HL-60 (cell line): ENCODE data around the gene FBXO45.

Source experiments
- CTCF ChIP-seq: IDR thresholded peaks from one replicate; pipeline ENCODE4 v1.5.1; 2011; ENCODE audit warnings: low read length, control low read depth, inconsistent platforms; ENCODE audit not compliant: insufficient read depth
- GABPA ChIP-seq: IDR thresholded peaks from 2 replicates; pipeline ENCODE4 v1.6.1; 2012; ENCODE audit warnings: low read depth
- REST ChIP-seq: IDR thresholded peaks from 2 replicates; pipeline ENCODE4 v1.6.1; 2012; ENCODE audit warnings: low read depth; ENCODE audit not compliant: insufficient replicate concordance

GRCh38 chr3:196563721-196564225 lies 4.7 kb upstream of the FBXO45 start:
- TF ChIP-seq CTCF = no peak
- TF ChIP-seq REST = no peak
- no peak for TF ChIP-seq GABPA
